Measurements from ENCODE around the gene U2AF1L4. TPM values are rescaled to one million over a fixed set of nuclear protein-coding genes. Genes with fewer than 3 reads are reported as not detected.
A peak's percentile ranks its signal among the peaks of the same experiment; 100 is the strongest.

Gene U2AF1L4
- total RNA-seq, 4 donors from 2014 or later = 29.7 to 51.7 (median 36.8) TPM

GRCh38 chr19:35693835-35694599 lies 51.2 kb downstream of the U2AF1L4 start:
- Histone ChIP-seq H3K9me3 (no peaks in the 10 kb centered on the region), H3K4me1 (no peaks in the 10 kb centered on the region), H3K36me3 (no peaks in the 10 kb centered on the region), H3K27ac (no peak overlapping the region), H3K4me3 (replicated peaks in 1 of 3) (no peak overlapping the region), H3K27me3 (no peaks in the 10 kb centered on the region)
- intact Hi-C loops (cut with DNase I) = loop anchor here (2.0 to 5.0 kb wide), 2 partner anchors 23 to 238 kb away; no protein-coding TSS in a partner anchor
- WGBS, 2 donors = 36 to 37% methylated on average over 8 of the region's 8 CpGs
- peak; percentile 89 to 90 for DNase-seq
- TF ChIP-seq POLR2A (IDR thresholded peaks at IDR 0.05) (no peak), CTCF (IDR thresholded peaks at IDR 0.05) (peak; percentile 94 to 99 (median 98))

- Histone ChIP-seq H3K36me3 (no peaks in the 10 kb centered on the region), H3K4me3 (replicated peaks in 1 of 3) (no peak overlapping the region), H3K27me3 (no peaks in the 10 kb centered on the region), H3K4me1 (no peaks in the 10 kb centered on the region), H3K9me3 (no peaks in the 10 kb centered on the region), H3K27ac (no peak overlapping the region)
- no peak for TF ChIP-seq POLR2A (IDR thresholded peaks at IDR 0.05)
- TF ChIP-seq CTCF (IDR thresholded peaks at IDR 0.05) = no peak
- WGBS, 2 donors = 16 to 18% methylated on average over 8 of the region's 8 CpGs
- DNase-seq = no peak
- intact Hi-C loops (cut with DNase I) = loop anchor here (5.0 kb wide), 1 partner anchor 239 kb away; no protein-coding TSS in a partner anchor
Measured at GRCh38 chr19:35693422-35693821, 51.8 kb downstream of the U2AF1L4 start.

Other genes starting within 250 kb of the U2AF1L4 start
- 100 to 1,000 TPM; 164 to 348 (median 213) TPM for gene DMKN, start 231.8 kb downstream of the U2AF1L4 start, total RNA-seq
- 1 to 10 TPM in 1 of 4 donors, not detected in 3; 1.2 TPM for gene SBSN, start 217.1 kb downstream of the U2AF1L4 start, total RNA-seq
- gene GAPDHS, start 212.0 kb downstream of the U2AF1L4 start, total RNA-seq = 1 to 10 TPM in 1 of 4 donors, not detected in 3; 1.6 TPM
- gene TMEM147, start 199.8 kb downstream of the U2AF1L4 start, total RNA-seq = 100 to 1,000 TPM; 186 to 202 (median 188) TPM
- gene ATP4A, start 181.8 kb downstream of the U2AF1L4 start, total RNA-seq = 1 to 10 TPM in 1 of 4 donors, under 1 TPM in 3; 0.27 to 1.9 (median 0.33) TPM
- not detected for gene PMIS2, start 159.2 kb downstream of the U2AF1L4 start, total RNA-seq
- gene HAUS5, start 132.7 kb downstream of the U2AF1L4 start, total RNA-seq = 10 to 100 TPM in 3 of 4 donors, 1 to 10 TPM in 1; 7.9 to 17.8 (median 10.2) TPM
- gene RBM42, start 116.4 kb downstream of the U2AF1L4 start, total RNA-seq = 10 to 100 TPM; 49.4 to 90.9 (median 65.6) TPM
- gene ETV2, start 103.7 kb downstream of the U2AF1L4 start, total RNA-seq = under 1 TPM in 1 of 4 donors, not detected in 3; 0.56 TPM
- 100 to 1,000 TPM; 139 to 941 (median 369) TPM for gene COX6B1, start 97.1 kb downstream of the U2AF1L4 start, total RNA-seq
- gene UPK1A, start 78.9 kb downstream of the U2AF1L4 start, total RNA-seq = not detected
- gene ZBTB32, start 40.9 kb downstream of the U2AF1L4 start, total RNA-seq = not detected
- gene KMT2B, start 27.4 kb downstream of the U2AF1L4 start, total RNA-seq = 10 to 100 TPM; 12.4 to 29.4 (median 19.7) TPM
- 1 to 10 TPM; 5.2 to 6.1 (median 5.9) TPM for gene IGFLR1, start 3.0 kb downstream of the U2AF1L4 start, total RNA-seq
- gene PSENEN, start 233 bp upstream of the U2AF1L4 start, total RNA-seq = 10 to 100 TPM; 34.0 to 73.8 (median 40.5) TPM
- gene LIN37, start 3.2 kb upstream of the U2AF1L4 start, total RNA-seq = 10 to 100 TPM in 2 of 4 donors, 1 to 10 TPM in 2; 8.2 to 21.5 (median 14.1) TPM
- 10 to 100 TPM; 17.3 to 31.8 (median 23.1) TPM for gene HSPB6, start 11.6 kb upstream of the U2AF1L4 start, total RNA-seq
- 10 to 100 TPM in 3 of 4 donors, 1 to 10 TPM in 1; 8.2 to 34.3 (median 13.2) TPM for gene PROSER3, start 12.8 kb upstream of the U2AF1L4 start, total RNA-seq
- gene ARHGAP33, start 30.1 kb upstream of the U2AF1L4 start, total RNA-seq = 10 to 100 TPM in 3 of 4 donors, 1 to 10 TPM in 1; 4.2 to 16.0 (median 13.0) TPM
- gene PRODH2, start 67.4 kb upstream of the U2AF1L4 start, total RNA-seq = not detected
- gene NPHS1, start 107.1 kb upstream of the U2AF1L4 start, total RNA-seq = not detected
- gene KIRREL2, start 111.5 kb upstream of the U2AF1L4 start, total RNA-seq = under 1 TPM in 2 of 4 donors, not detected in 2; 0.20 to 0.33 TPM
- gene APLP1, start 123.2 kb upstream of the U2AF1L4 start, total RNA-seq = 1 to 10 TPM in 2 of 4 donors, under 1 TPM in 2; 0.67 to 5.3 (median 2.8) TPM
- gene NFKBID, start 155.1 kb upstream of the U2AF1L4 start, total RNA-seq = 10 to 100 TPM in 3 of 4 donors, 1 to 10 TPM in 1; 7.0 to 56.7 (median 16.9) TPM
- 1 to 10 TPM in 2 of 4 donors, not detected in 2; 1.4 to 4.4 TPM for gene HCST, start 157.1 kb upstream of the U2AF1L4 start, total RNA-seq
- gene TYROBP, start 162.9 kb upstream of the U2AF1L4 start, total RNA-seq = 10 to 100 TPM; 10.1 to 80.4 (median 27.5) TPM
- 10 to 100 TPM in 3 of 4 donors, 1 to 10 TPM in 1; 7.1 to 15.5 (median 11.1) TPM for gene LRFN3, start 191.0 kb upstream of the U2AF1L4 start, total RNA-seq
- 10 to 100 TPM; 51.4 to 96.8 (median 66.7) TPM for gene SDHAF1, start 249.8 kb upstream of the U2AF1L4 start, total RNA-seq